Stomach (tissue), 9 donors: Measurements from ENCODE around the gene CD53. TPM values are rescaled to one million over a fixed set of nuclear protein-coding genes. Genes with fewer than 3 reads are reported as not detected.

ENCODE experiments used
- DNase-seq, 2 donors: peaks; one replicate each; pipeline versions ENCODE4 v3.0.0 to v3.0.0-alpha.2; 2013 to 2019
- H3K27ac ChIP-seq, 5 donors: fragments of 200-600 bp in 4 of 5; sonication (generic) in 4 of 5; one replicate each; pipeline ENCODE4 v1.5.1; 2013 to 2019; ENCODE audit warnings: mild to moderate bottlenecking in 1 of 5, moderate library complexity in 1 of 5
- H3K27me3 ChIP-seq, 3 donors: fragments of 200-600 bp; sonication (generic); one replicate each; pipeline ENCODE4 v1.5.1; 2017 to 2019; ENCODE audit warnings: mixed run types in 1 of 3
- H3K36me3 ChIP-seq, 4 donors: fragments of 200-600 bp; sonication (generic); 1 replicate in 3 of 4; 2 replicates in 1 of 4; pipeline ENCODE4 v1.5.1; 2016 to 2019
- H3K4me1 ChIP-seq, 4 donors: fragments of 200-600 bp; sonication (generic); one replicate each; pipeline ENCODE4 v1.5.1; 2016 to 2019
- H3K4me3 ChIP-seq, 4 donors: fragments of 200-600 bp; sonication (generic) in 3 of 4; one replicate each; pipeline ENCODE4 v1.5.1; 2016 to 2019; ENCODE audit warnings: mild to moderate bottlenecking in 1 of 4
- H3K9me3 ChIP-seq, 4 donors: fragments of 200-600 bp; sonication (generic); one replicate each; pipeline ENCODE4 v1.5.1; 2016 to 2019
- CTCF ChIP-seq, 7 experiments: fragments of 450-650 bp in 4 of 7; fragments of 200-600 bp in 3 of 7; sonication (generic) in 3 of 7; IDR thresholded peaks; one replicate each; pipeline ENCODE4 v1.5.1; 2016 to 2019; ENCODE audit warnings: antibody characterized with exemption in 7 of 7, control low read depth in 2 of 7, mild to moderate bottlenecking in 1 of 7
- EP300 ChIP-seq: sonication (generic); formaldehyde crosslinking; IDR thresholded peaks from one replicate; pipeline ENCODE4 v1.6.1; 2017; ENCODE audit warnings: antibody characterized with exemption
- POLR2A ChIP-seq, 4 donors: fragments of 450-650 bp; IDR thresholded peaks; one replicate each; pipeline ENCODE4 v1.6.1; 2016; ENCODE audit warnings: antibody characterized with exemption in 4 of 4, control low read depth in 2 of 4, mild to moderate bottlenecking in 1 of 4, moderate library complexity in 1 of 4
- POLR2AphosphoS5 ChIP-seq, 3 donors: sonication (generic); formaldehyde crosslinking; IDR thresholded peaks; one replicate each; pipeline ENCODE4 v1.6.1; 2016; ENCODE audit warnings: antibody characterized with exemption in 3 of 3
- WGBS, 5 donors: extraction: QIAGEN DNeasy Blood & Tissue Kit in 3 of 5; methylation state at CpG; one replicate each; pipeline versions ENCODE4 v1.1.5 to v1.1.7; 2013 to 2018; 5-methylcytosine and 5-hydroxymethylcytosine counted together
- intact Hi-C: fragments of 100-400 bp; cut with DNase I; formaldehyde crosslinking; loops from one replicate; pipeline ENCODE4 v1.15.1; 2023; ENCODE audit warnings: low total_unique reads
- polyA plus RNA-seq, 3 donors: library from polyadenylated mRNA; stranded (reverse); fragments of 200-250 nt; gene quantifications; one replicate each; pipeline ENCODE4 v1.2.3, GENCODE V29; 2013
- total RNA-seq, 5 donors: library from RNA; depleted of rRNA; stranded (reverse); fragments of >200 nt; gene quantifications; one replicate each; pipeline versions ENCODE4 v1.1.0 to v1.2.3, GENCODE V29; 2014 to 2016
- donor health status: healthy with polysubstance abuse.
- donor health status: Bipolar disorder and iron deficiency.
- donor health status: healthy.

CD53 gene
- total and polyA plus RNA-seq, 8 donors, result 3.1 to 70.6 (median 23.0) TPM; not detected in 1

- intact Hi-C loops, result no loop called here
- Histone ChIP-seq H3K36me3 (no peaks in the 10 kb centered on the region), H3K9me3 (no peaks in the 10 kb centered on the region), H3K27me3 (no peaks in the 10 kb centered on the region), H3K27ac (no peak overlapping the region), H3K4me1 (no peaks in the 10 kb centered on the region), H3K4me3 (no peak overlapping the region)
- no peak for TF ChIP-seq POLR2A (IDR thresholded peaks at IDR 0.05)
- WGBS, 5 donors, result 31 to 54% (median 41%) methylated on average over 4 of the region's 4 CpGs
- DNase-seq, result no peak
Measured at GRCh38 chr1:110846861-110847260, 26.1 kb upstream of the CD53 start.

- intact Hi-C loops, result no loop called here
- H3K27me3 ChIP-seq, result no peaks in the 10 kb centered on the region
- no peaks in the 10 kb centered on the region for H3K9me3 ChIP-seq
- 49 to 66% (median 56%) methylated on average over 2 of the region's 2 CpGs for WGBS, 5 donors
- no peaks in the 10 kb centered on the region for H3K4me1 ChIP-seq
- TF ChIP-seq POLR2AphosphoS5 (IDR thresholded peaks at IDR 0.05) (no peak), POLR2A (IDR thresholded peaks at IDR 0.05) (no peak), CTCF (IDR thresholded peaks at IDR 0.05) (no peak), EP300 (no peak)
- DNase-seq, result no peak
- H3K27ac ChIP-seq, result no peak overlapping the region
- H3K36me3 ChIP-seq, result no peaks in the 10 kb centered on the region
- no peak overlapping the region for H3K4me3 ChIP-seq
Measured at GRCh38 chr1:110850145-110850544, 22.8 kb upstream of the CD53 start.

DNA sequence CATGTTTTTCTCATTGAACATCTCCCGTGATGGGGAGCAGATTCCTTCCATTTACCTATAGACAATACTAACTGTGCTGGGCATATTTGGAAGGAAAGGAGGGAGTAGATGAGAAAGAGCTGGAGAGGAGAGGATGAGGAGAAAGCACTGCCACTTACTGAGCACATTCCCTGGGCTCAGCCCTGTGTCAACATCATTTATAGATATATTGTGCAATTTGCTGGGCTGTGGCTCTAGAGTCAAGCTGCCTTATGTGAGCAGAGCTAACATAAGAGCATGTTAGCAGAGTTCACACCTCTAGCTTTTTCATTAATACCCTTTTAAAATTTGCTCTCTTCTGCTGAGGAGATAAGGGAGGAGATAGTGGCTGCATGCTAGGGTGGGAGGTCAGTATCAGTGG is 22.3 kb upstream of the CD53 start:
- no peak overlapping the region for H3K27ac ChIP-seq
- no peak for TF ChIP-seq POLR2A (IDR thresholded peaks at IDR 0.05)
- no peak for TF ChIP-seq CTCF (IDR thresholded peaks at IDR 0.05)
- no peak for TF ChIP-seq EP300
- no peak for TF ChIP-seq POLR2AphosphoS5 (IDR thresholded peaks at IDR 0.05)
- H3K9me3 ChIP-seq, result no peaks in the 10 kb centered on the region
- WGBS, 5 donors, result 66 to 77% (median 70%) methylated on average over 1 of the region's 1 CpG
- peak in 1 of 2 donors; percentile 19 for DNase-seq
- intact Hi-C loops, result no loop called here
- H3K36me3 ChIP-seq, result no peaks in the 10 kb centered on the region
- no peaks in the 10 kb centered on the region for H3K4me1 ChIP-seq
- H3K27me3 ChIP-seq, result no peaks in the 10 kb centered on the region
- no peak overlapping the region for H3K4me3 ChIP-seq

DNA sequence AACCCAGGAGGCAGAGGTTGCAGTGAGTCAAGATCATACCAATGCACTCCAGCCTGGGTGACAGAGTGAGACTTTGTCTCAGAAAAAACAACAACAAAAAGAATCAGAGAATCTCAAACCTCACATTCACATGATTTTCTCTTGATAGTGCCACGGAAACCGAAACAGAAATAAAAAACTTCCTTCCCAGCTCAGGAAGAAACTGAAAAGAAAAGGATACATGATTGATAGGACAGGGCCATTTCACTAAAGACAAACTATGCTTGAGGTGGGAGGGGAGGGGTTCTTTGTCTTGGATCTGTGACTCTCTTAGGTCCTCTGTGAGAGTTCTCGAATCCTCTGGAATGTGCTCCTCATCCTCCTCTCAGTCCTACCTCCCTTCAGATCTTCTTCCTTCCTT is 19.8 kb upstream of the CD53 start:
- no peaks in the 10 kb centered on the region for H3K4me1 ChIP-seq
- H3K27ac ChIP-seq, result no peak overlapping the region
- no peak overlapping the region for H3K4me3 ChIP-seq
- intact Hi-C loops, result no loop called here
- DNase-seq, result no peak
- no peaks in the 10 kb centered on the region for H3K36me3 ChIP-seq
- H3K27me3 ChIP-seq, result no peaks in the 10 kb centered on the region
- 58 to 80% (median 64%) methylated on average over 3 of the region's 3 CpGs for WGBS, 5 donors
- TF ChIP-seq POLR2A (IDR thresholded peaks at IDR 0.05) (no peak), CTCF (IDR thresholded peaks at IDR 0.05) (no peak)
- no peaks in the 10 kb centered on the region for H3K9me3 ChIP-seq

DNA sequence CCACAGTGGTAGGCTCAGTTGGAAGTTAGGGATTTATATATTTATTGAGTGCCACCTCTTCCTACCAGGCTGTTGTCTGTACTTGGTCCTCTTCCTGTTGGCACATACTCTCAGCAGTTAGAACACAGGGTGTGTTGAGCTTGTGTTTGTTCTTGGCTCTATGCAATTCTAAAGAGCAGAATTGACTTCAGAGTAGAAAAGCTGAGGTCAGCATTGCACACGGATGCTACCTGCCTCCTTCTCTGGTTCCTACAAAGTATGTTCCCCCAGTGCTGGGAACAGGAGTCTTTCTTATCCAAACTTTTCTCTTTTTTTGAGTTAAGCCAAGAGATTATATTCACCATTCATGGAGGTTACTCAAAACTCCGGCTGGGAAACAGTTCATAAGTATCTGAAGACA is 16.5 kb upstream of the CD53 start:
- H3K27me3 ChIP-seq, result no peaks in the 10 kb centered on the region
- no peaks in the 10 kb centered on the region for H3K4me1 ChIP-seq
- 62 to 76% (median 64%) methylated on average over 2 of the region's 2 CpGs for whole genome bisulfite sequencing, 5 donors
- TF ChIP-seq POLR2A (IDR thresholded peaks at IDR 0.05), result no peak
- TF ChIP-seq CTCF (IDR thresholded peaks at IDR 0.05), result no peak
- TF ChIP-seq EP300, result no peak
- no peak for TF ChIP-seq POLR2AphosphoS5 (IDR thresholded peaks at IDR 0.05)
- H3K27ac ChIP-seq, result no peak overlapping the region
- H3K9me3 ChIP-seq, result no peaks in the 10 kb centered on the region
- no peak overlapping the region for H3K4me3 ChIP-seq
- intact Hi-C loops, result no loop called here
- no peak for DNase-seq
- H3K36me3 ChIP-seq, result no peaks in the 10 kb centered on the region
